AG09319 (cell line): ENCODE measurements around the gene DBNL.

Source experiments
- DNase-seq: peaks from one replicate; pipeline ENCODE4 v3.0.0-alpha.2; 2010; ENCODE audit warnings: low read depth; ENCODE audit errors: extremely low read depth
- CTCF ChIP-seq: IDR thresholded peaks from 2 replicates; pipeline ENCODE4 v1.5.1; 2011; ENCODE audit warnings: low read depth, mild to moderate bottlenecking, inconsistent platforms, low read length, moderate library complexity

DBNL gene

GRCh38 chr7:44073664-44074348 lies 29.3 kb downstream of the DBNL start:
- no peak for TF ChIP-seq CTCF
- no peak for DNase-seq

- TF ChIP-seq CTCF, result no peak
- DNase-seq, result no peak
Measured at GRCh38 chr7:44074349-44074695, 29.8 kb downstream of the DBNL start.

DNA sequence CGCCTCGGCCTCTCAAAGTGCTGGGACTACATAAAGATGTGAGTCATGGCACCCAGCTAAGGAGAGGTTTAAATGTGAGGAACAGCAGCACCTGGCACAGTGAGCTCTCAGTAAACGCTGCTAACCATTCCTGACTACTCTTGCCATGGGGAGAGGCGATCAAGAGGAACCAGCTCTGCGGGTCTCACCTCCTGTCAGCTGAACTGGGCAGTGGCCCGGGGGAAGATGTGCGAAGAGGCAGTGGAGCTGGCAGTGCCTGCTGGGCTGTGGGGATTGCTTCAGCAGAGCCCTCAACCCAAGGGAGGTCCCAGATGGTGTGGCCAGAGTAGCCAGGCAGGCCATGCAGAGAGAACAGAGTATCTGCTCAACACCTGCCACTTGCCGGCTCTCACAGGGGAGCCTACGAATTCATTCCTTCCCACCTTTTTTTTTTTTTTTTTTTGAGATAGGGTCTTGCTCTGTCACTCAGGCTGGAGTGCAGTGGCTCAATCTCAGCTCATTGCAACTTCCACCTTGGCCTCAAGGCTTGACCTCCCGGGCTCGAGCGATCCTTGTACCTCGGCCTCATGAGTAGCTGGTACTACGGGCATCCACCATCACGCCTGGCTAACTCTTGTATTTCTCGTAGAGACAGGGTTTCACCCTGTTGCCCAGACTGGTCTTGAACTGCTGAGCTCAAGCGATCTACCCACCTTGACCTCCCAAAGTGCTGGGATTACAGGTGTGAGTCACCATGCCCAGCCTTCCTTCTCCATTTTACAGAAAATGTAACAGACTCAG lies 31.0 kb downstream of the DBNL start:
- TF ChIP-seq CTCF, result no peak
- DNase-seq, result no peak

- TF ChIP-seq CTCF, result no peak
Measured at GRCh38 chr7:44076101-44076895, 31.8 kb downstream of the DBNL start.

DNA sequence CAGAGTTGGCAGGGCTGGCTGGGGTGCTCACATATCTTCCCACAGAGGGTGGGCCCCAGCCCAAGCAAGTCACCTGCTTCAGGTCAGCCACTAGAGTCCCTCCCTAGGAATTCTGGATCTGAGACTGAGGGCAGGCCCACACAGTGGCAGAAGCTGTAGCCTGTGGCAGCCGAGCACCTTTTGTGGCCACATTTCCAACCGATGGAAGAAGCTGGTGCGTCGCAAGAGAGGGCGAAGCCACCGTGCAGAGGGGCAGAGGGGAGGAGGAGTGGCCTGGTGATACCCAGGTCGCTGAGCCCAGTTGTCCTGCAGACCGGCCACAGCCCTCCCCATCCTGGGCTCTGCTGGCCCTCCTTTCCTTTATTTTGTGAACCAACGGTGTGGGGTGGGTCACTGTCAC lies 32.6 kb downstream of the DBNL start:
- no peak for DNase-seq
- no peak for TF ChIP-seq CTCF

More at GRCh38 chr7:44076101-44076895, 31.8 kb downstream of the DBNL start:
- no peak for DNase-seq

DNA sequence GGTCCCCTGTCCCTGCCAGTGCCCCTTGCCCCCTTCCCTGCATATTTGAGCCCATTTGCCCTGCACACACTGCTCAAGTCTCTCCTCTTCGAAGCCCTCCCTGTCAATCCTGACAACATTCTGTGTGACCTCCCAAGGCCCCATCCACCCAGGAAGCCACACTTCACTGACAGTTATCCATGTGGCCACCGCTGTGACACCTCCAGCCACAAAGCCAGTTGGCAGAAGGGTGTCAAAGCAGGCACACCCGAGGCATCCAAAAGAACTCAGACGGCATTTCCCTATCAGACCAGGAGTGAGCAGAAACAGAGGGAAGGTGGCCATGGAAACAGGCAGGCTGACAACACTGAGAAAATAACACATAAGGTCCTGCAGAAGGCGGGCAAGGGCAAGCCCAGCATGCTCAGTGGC lies 33.2 kb downstream of the DBNL start:
- no peak for DNase-seq
- TF ChIP-seq CTCF, result no peak

DNA sequence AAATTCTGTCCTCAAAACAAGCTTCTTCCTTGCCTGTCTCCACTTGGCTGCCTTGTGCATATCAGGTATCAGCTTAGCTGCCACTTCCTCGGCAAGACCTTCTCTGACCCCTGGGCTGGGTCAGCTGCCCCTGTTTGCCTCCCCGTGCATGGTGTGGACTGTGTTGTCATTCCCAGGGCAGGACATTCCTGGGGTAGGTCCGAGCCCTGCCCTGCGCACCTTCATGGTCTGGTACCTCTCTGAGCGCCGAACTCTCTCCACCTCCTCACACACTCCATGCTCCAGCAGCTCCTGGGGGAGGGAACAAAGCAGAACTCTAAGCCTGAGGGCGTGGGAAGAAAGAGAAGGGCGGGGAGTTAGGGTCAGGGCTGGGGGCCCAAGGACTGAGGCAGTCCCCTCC lies 34.0 kb downstream of the DBNL start:
- no peak for TF ChIP-seq CTCF
- no peak for DNase-seq
